Measurements from ENCODE around the gene OTOGL. TPM values are rescaled to one million over a fixed set of nuclear protein-coding genes. Genes with fewer than 3 reads are reported as not detected.

The OTOGL gene
- total RNA-seq, 1 donor from 2014 or later, result 0.51 TPM

- no peak for TF ChIP-seq CTCF (IDR thresholded peaks at IDR 0.05; ENCODE audit: unreplicated experiment)
- peaks cover 32% of the 10 kb centered on the region for H3K4me1 Mint-ChIP-seq
- H3K27ac Mint-ChIP-seq, result no peak overlapping the region
- peaks cover 4% of the 10 kb centered on the region for H3K9me3 Mint-ChIP-seq
- DNase-seq (ENCODE audit: low spot score in 2 of 2, unreplicated experiment in 2 of 2), result no peak
- no peak overlapping the region for H3K4me3 Mint-ChIP-seq
- no peaks in the 10 kb centered on the region for H3K27me3 Mint-ChIP-seq (ENCODE audit: low read depth)
- no peaks in the 10 kb centered on the region for H3K36me3 Mint-ChIP-seq
Measured at GRCh38 chr12:80260269-80260668, 160.9 kb downstream of the OTOGL start.

GRCh38 chr12:80261403-80261802 is 162.1 kb downstream of the OTOGL start:
- no peak overlapping the region for H3K4me3 Mint-ChIP-seq
- H3K27ac Mint-ChIP-seq, result no peak overlapping the region
- no peaks in the 10 kb centered on the region for H3K36me3 Mint-ChIP-seq
- no peak for DNase-seq (ENCODE audit: low spot score in 2 of 2, unreplicated experiment in 2 of 2)
- no peak for TF ChIP-seq CTCF (IDR thresholded peaks at IDR 0.05; ENCODE audit: unreplicated experiment)
- H3K9me3 Mint-ChIP-seq, result peaks cover 4% of the 10 kb centered on the region
- H3K4me1 Mint-ChIP-seq, result peaks cover 31% of the 10 kb centered on the region
- H3K27me3 Mint-ChIP-seq (ENCODE audit: low read depth), result no peaks in the 10 kb centered on the region

GRCh38 chr12:80262346-80262745 is 163.0 kb downstream of the OTOGL start:
- Mint-ChIP-seq H3K27me3 (ENCODE audit: low read depth) (no peaks in the 10 kb centered on the region), H3K27ac (no peak overlapping the region), H3K9me3 (peaks cover 4% of the 10 kb centered on the region), H3K4me3 (no peak overlapping the region), H3K4me1 (peaks cover 22% of the 10 kb centered on the region), H3K36me3 (no peaks in the 10 kb centered on the region)
- TF ChIP-seq CTCF (IDR thresholded peaks at IDR 0.05; ENCODE audit: unreplicated experiment), result no peak
- no peak for DNase-seq (ENCODE audit: low spot score in 2 of 2, unreplicated experiment in 2 of 2)

- H3K4me1 Mint-ChIP-seq, result peaks cover 19% of the 10 kb centered on the region
- peak overlapping the region; percentile 37 for H3K27ac Mint-ChIP-seq
- TF ChIP-seq CTCF (IDR thresholded peaks at IDR 0.05; ENCODE audit: unreplicated experiment), result no peak
- no peak for DNase-seq (ENCODE audit: low spot score in 2 of 2, unreplicated experiment in 2 of 2)
- no peaks in the 10 kb centered on the region for H3K36me3 Mint-ChIP-seq
- no peak overlapping the region for H3K4me3 Mint-ChIP-seq
- no peaks in the 10 kb centered on the region for H3K27me3 Mint-ChIP-seq (ENCODE audit: low read depth)
- peaks cover 4% of the 10 kb centered on the region for H3K9me3 Mint-ChIP-seq
Measured at GRCh38 chr12:80262771-80263170, 163.4 kb downstream of the OTOGL start.

- Mint-ChIP-seq H3K4me3 (no peak overlapping the region), H3K9me3 (peaks cover 4% of the 10 kb centered on the region), H3K27ac (no peak overlapping the region), H3K4me1 (peaks cover 25% of the 10 kb centered on the region), H3K27me3 (ENCODE audit: low read depth) (no peaks in the 10 kb centered on the region), H3K36me3 (no peaks in the 10 kb centered on the region)
- no peak for TF ChIP-seq CTCF (IDR thresholded peaks at IDR 0.05; ENCODE audit: unreplicated experiment)
- DNase-seq (ENCODE audit: low spot score in 2 of 2, unreplicated experiment in 2 of 2), result no peak
Measured at GRCh38 chr12:80264386-80264785, 165.0 kb downstream of the OTOGL start.

GRCh38 chr12:80264891-80265290 is 165.6 kb downstream of the OTOGL start:
- Mint-ChIP-seq H3K9me3 (peaks cover under 1% of the 10 kb centered on the region), H3K4me3 (no peak overlapping the region), H3K4me1 (peaks cover 30% of the 10 kb centered on the region), H3K36me3 (no peaks in the 10 kb centered on the region), H3K27me3 (ENCODE audit: low read depth) (no peaks in the 10 kb centered on the region), H3K27ac (no peak overlapping the region)
- no peak for DNase-seq (ENCODE audit: low spot score in 2 of 2, unreplicated experiment in 2 of 2)
- TF ChIP-seq CTCF (IDR thresholded peaks at IDR 0.05; ENCODE audit: unreplicated experiment), result no peak

Data from mesothelial cell of epicardium (in vitro differentiated cells).